SU-DHL-6 (cell line): ENCODE results near the gene GREB1L.

ENCODE experiments used
- H2AFZ ChIP-seq: fragments of 200-600 bp; sonication (generic); 2 replicates; pipeline ENCODE4 v1.6.1; 2014; ENCODE audit warnings: low read depth, mild to moderate bottlenecking, moderate library complexity, mixed read lengths, antibody characterized with exemption, low read length; ENCODE audit not compliant: severe bottlenecking
- H3F3A ChIP-seq: fragments of 200-600 bp; shearing (Covaris generic); 2 replicates; pipeline ENCODE4 v1.6.0; 2016; ENCODE audit warnings: antibody characterized with exemption, mild to moderate bottlenecking; ENCODE audit not compliant: insufficient read depth
- H3K27ac ChIP-seq: fragments of 200-600 bp; sonication (generic); 2 replicates; pipeline ENCODE4 v1.5.1; 2016; ENCODE audit warnings: low read depth, mild to moderate bottlenecking, low read length, moderate library complexity, mixed read lengths
- H3K27me3 ChIP-seq: fragments of 200-600 bp; sonication (generic), shearing (Covaris generic); 2 replicates; pipeline ENCODE4 v1.6.0; 2014; ENCODE audit warnings: mild to moderate bottlenecking, low read length
- H3K36me3 ChIP-seq: fragments of 200-600 bp; sonication (generic); 2 replicates; pipeline ENCODE4 v1.6.1; 2014; ENCODE audit warnings: mild to moderate bottlenecking, low read length, mixed read lengths
- H3K4me2 ChIP-seq: fragments of 300-600, 200-600 bp; shearing (Covaris generic), sonication (generic); 2 replicates; pipeline ENCODE4 v1.6.0; 2014; ENCODE audit warnings: low read length, low read depth, mild to moderate bottlenecking; ENCODE audit not compliant: poor library complexity, severe bottlenecking
- H3K4me3 ChIP-seq: fragments of 200-600 bp; sonication (generic); 2 replicates; pipeline ENCODE4 v1.5.1; 2014; ENCODE audit warnings: antibody characterized with exemption, low read length, mild to moderate bottlenecking, mixed read lengths; ENCODE audit not compliant: insufficient read depth, poor library complexity, severe bottlenecking
- H3K79me2 ChIP-seq: fragments of 200-600 bp; sonication (generic); 2 replicates; pipeline ENCODE4 v1.6.1; 2014; ENCODE audit warnings: mild to moderate bottlenecking, low read length, moderate library complexity; ENCODE audit not compliant: insufficient read depth
- H3K9ac ChIP-seq: fragments of 200-600 bp; sonication (generic); 2 replicates; pipeline ENCODE4 v1.7.0; 2014; ENCODE audit warnings: mild to moderate bottlenecking, low read length
- H3K9me2 ChIP-seq: fragments of 200-600 bp; sonication (generic); replicated peaks from 2 replicates; pipeline ENCODE4 v1.6.1; 2014; ENCODE audit warnings: low read length; ENCODE audit not compliant: insufficient read depth
- H3K9me3 ChIP-seq: fragments of 200-600 bp; sonication (generic); 2 replicates; pipeline ENCODE4 v1.6.1; 2014; ENCODE audit warnings: low read length, mixed read lengths; ENCODE audit not compliant: insufficient read depth
- H4K20me1 ChIP-seq: fragments of 200-600 bp; sonication (generic); 2 replicates; pipeline ENCODE4 v1.6.1; 2014; ENCODE audit warnings: low read depth, mild to moderate bottlenecking, antibody characterized with exemption, low read length, moderate library complexity, mixed read lengths
- EZH2phosphoT487 ChIP-seq: fragments of 200-600 bp; sonication (generic), shearing (Covaris generic); conservative IDR thresholded peaks from 2 replicates; pipeline ENCODE4 v1.6.1; 2018; ENCODE audit warnings: mild to moderate bottlenecking, antibody characterized with exemption, low read length, moderate library complexity, mixed read lengths
- TF ChIP-seq, protein P1 (sequence below): fragments of 200-600 bp; sonication (generic); IDR thresholded peaks from one replicate; pipeline ENCODE4 v1.5.1; 2017; ENCODE audit warnings: antibody characterized with exemption, mild to moderate bottlenecking, low read length, moderate library complexity; ENCODE audit not compliant: insufficient read depth, poor library complexity, severe bottlenecking

Gene GREB1L

DNA sequence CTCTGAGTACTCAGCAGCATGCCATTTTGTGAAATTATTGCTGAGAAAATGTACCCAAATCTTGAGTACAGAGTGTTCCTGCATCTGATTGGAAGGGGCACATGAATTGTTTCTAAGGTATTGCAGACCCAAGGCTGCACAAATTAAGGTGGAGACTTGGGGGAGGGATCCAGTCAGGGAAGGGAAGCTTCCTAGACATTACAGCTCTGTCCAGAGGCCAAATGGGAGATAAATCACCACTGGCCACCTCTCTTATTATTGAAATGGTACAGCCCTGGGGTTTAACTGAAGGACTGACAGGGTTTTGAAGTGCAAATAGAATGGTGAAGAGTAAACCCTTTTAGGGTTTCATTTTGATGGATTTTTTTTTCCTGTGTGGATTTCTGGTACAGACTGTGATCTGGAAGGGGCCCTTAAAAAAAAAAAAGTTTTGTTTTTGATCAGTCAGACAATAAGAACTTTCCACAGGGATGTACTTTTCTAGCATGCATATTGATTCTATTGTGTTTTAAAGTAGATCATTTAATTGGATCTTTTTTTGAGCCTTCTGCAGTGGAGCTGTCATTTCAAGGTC is 119.4 kb downstream of the GREB1L start:
- no peak overlapping the region for H3K9ac ChIP-seq
- H2AFZ ChIP-seq = no peak overlapping the region
- no peak overlapping the region for H3K4me2 ChIP-seq
- no peak for TF ChIP-seq EZH2phosphoT487
- TF ChIP-seq, protein P1, sequence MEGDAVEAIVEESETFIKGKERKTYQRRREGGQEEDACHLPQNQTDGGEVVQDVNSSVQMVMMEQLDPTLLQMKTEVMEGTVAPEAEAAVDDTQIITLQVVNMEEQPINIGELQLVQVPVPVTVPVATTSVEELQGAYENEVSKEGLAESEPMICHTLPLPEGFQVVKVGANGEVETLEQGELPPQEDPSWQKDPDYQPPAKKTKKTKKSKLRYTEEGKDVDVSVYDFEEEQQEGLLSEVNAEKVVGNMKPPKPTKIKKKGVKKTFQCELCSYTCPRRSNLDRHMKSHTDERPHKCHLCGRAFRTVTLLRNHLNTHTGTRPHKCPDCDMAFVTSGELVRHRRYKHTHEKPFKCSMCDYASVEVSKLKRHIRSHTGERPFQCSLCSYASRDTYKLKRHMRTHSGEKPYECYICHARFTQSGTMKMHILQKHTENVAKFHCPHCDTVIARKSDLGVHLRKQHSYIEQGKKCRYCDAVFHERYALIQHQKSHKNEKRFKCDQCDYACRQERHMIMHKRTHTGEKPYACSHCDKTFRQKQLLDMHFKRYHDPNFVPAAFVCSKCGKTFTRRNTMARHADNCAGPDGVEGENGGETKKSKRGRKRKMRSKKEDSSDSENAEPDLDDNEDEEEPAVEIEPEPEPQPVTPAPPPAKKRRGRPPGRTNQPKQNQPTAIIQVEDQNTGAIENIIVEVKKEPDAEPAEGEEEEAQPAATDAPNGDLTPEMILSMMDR = no peak
- H3K9me3 ChIP-seq = no peaks in the 10 kb centered on the region
- H3K79me2 ChIP-seq = no peaks in the 10 kb centered on the region
- H4K20me1 ChIP-seq = 0 out of 2 replicates have a peak, but pooled peaks cover 3% of the 10 kb centered on the region
- H3K27ac ChIP-seq = no peak overlapping the region
- H3K27me3 ChIP-seq = no peaks in the 10 kb centered on the region
- H3K36me3 ChIP-seq = no peaks in the 10 kb centered on the region
- no peaks in the 10 kb centered on the region for H3K9me2 ChIP-seq
- no peak overlapping the region for H3K4me3 ChIP-seq
- H3F3A ChIP-seq = no peaks in the 10 kb centered on the region

DNA sequence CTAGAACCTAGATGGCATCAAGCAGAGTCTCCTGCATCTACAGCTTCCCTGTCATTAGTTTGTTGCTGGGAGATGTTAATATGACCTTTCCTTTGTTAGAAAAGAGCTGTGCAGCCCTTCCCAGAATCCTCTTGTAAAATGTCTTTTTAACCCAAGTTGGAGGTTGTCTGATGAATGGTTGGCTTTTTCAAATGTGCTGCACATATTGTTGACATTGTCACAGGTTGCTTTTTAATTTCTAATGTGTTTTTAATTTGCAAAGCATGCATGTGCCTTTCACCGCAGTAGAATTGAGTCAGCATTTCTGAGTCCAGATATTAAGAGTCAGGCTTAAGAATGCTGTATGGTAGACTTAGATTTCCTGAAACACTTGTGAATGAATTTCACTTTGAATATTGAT is 120.8 kb downstream of the GREB1L start:
- Histone ChIP-seq H3F3A (no peaks in the 10 kb centered on the region), H3K9ac (no peak overlapping the region), H3K27ac (no peak overlapping the region), H3K36me3 (no peaks in the 10 kb centered on the region), H3K9me2 (no peaks in the 10 kb centered on the region), H2AFZ (no peak overlapping the region), H3K79me2 (no peaks in the 10 kb centered on the region), H3K27me3 (no peaks in the 10 kb centered on the region), H3K9me3 (no peaks in the 10 kb centered on the region), H3K4me2 (no peak overlapping the region), H3K4me3 (no peak overlapping the region), H4K20me1 (0 out of 2 replicates have a peak, but pooled peaks cover 3% of the 10 kb centered on the region)
- TF ChIP-seq, protein P1 = no peak
- TF ChIP-seq EZH2phosphoT487 = no peak

GRCh38 chr18:21363348-21363747 is 121.3 kb downstream of the GREB1L start:
- Histone ChIP-seq H3K4me2 (no peak overlapping the region), H3K4me3 (no peak overlapping the region), H3K9me3 (no peaks in the 10 kb centered on the region), H2AFZ (no peak overlapping the region), H3K27ac (no peak overlapping the region), H3K9ac (no peak overlapping the region), H4K20me1 (0 out of 2 replicates have a peak, but pooled peaks cover 3% of the 10 kb centered on the region), H3K79me2 (no peaks in the 10 kb centered on the region), H3K36me3 (no peaks in the 10 kb centered on the region), H3K27me3 (no peaks in the 10 kb centered on the region), H3K9me2 (no peaks in the 10 kb centered on the region), H3F3A (no peaks in the 10 kb centered on the region)
- TF ChIP-seq EZH2phosphoT487 = no peak
- TF ChIP-seq, protein P1 = no peak
